Small intestine (tissue), 7 donors: ENCODE data around the gene GABRG3. TPM values are rescaled to one million over a fixed set of nuclear protein-coding genes. Genes with fewer than 3 reads are reported as not detected.

ENCODE experiments used
- DNase-seq, 2 donors: peaks; one replicate each; pipeline versions ENCODE4 v3.0.0 to v3.0.0-alpha.2; 2013
- FAIRE-seq: peaks from 2 replicates; lab custom pipeline; 2012; peaks lifted over from hg19 to GRCh38; lab: Jason Lieb, UNC
- H3K27ac ChIP-seq, 3 donors: one replicate each; pipeline ENCODE4 v1.5.1; 2013; ENCODE audit warnings: low read length in 2 of 3, mild to moderate bottlenecking in 2 of 3, control low read depth in 1 of 3, inconsistent platforms in 1 of 3, low read depth in 1 of 3, moderate library complexity in 1 of 3
- H3K27me3 ChIP-seq, 3 donors: one replicate each; pipeline ENCODE4 v1.6.1; 2013; ENCODE audit warnings: low read length in 3 of 3, inconsistent platforms in 1 of 3; ENCODE audit not compliant: control insufficient read depth in 3 of 3, insufficient read depth in 3 of 3
- H3K36me3 ChIP-seq, 3 donors: one replicate each; pipeline ENCODE4 v1.6.1; 2013; ENCODE audit warnings: low read length in 3 of 3, inconsistent platforms in 1 of 3, low read depth in 1 of 3, mild to moderate bottlenecking in 1 of 3, moderate library complexity in 1 of 3; ENCODE audit not compliant: control insufficient read depth in 3 of 3, insufficient read depth in 2 of 3
- H3K4me1 ChIP-seq, 3 donors: one replicate each; pipeline ENCODE4 v1.6.1; 2013; ENCODE audit warnings: low read length in 2 of 3, inconsistent platforms in 1 of 3, low read depth in 1 of 3, mild to moderate bottlenecking in 1 of 3, moderate library complexity in 1 of 3; ENCODE audit not compliant: control insufficient read depth in 3 of 3, insufficient read depth in 2 of 3
- H3K4me3 ChIP-seq, 3 donors: one replicate each; pipeline ENCODE4 v1.5.1; 2013; ENCODE audit warnings: low read length in 3 of 3, control low read depth in 1 of 3, inconsistent platforms in 1 of 3, low read depth in 1 of 3, mild to moderate bottlenecking in 1 of 3, moderate library complexity in 1 of 3
- H3K9me3 ChIP-seq, 2 donors: one replicate each; pipeline ENCODE4 v1.6.1; 2013; ENCODE audit warnings: low read depth in 1 of 2, low read length in 1 of 2; ENCODE audit not compliant: control insufficient read depth in 2 of 2, insufficient read depth in 1 of 2
- WGBS, 3 donors: extraction: QIAGEN DNeasy Blood & Tissue Kit; methylation state at CpG; one replicate each; pipeline ENCODE4 v1.1.7; 2013; 5-methylcytosine and 5-hydroxymethylcytosine counted together
- polyA plus RNA-seq, 4 donors: library from polyadenylated mRNA; stranded (reverse) in 3 of 4; unstranded in 1 of 4; fragments of 200-250 nt in 3 of 4; fragments of 120-200 nt in 1 of 4; gene quantifications; one replicate each; pipeline versions ENCODE4 v1.2.1 to v1.2.3, GENCODE V29; 2013
- donor health status: healthy with polysubstance abuse.
- donor health status: control.
- donor health status: control.
- donor health status: Bipolar disorder and iron deficiency.
- donor health status: healthy.

GABRG3 gene
- polyA plus RNA-seq, 4 donors: 0.41 TPM; not detected in 3

DNA sequence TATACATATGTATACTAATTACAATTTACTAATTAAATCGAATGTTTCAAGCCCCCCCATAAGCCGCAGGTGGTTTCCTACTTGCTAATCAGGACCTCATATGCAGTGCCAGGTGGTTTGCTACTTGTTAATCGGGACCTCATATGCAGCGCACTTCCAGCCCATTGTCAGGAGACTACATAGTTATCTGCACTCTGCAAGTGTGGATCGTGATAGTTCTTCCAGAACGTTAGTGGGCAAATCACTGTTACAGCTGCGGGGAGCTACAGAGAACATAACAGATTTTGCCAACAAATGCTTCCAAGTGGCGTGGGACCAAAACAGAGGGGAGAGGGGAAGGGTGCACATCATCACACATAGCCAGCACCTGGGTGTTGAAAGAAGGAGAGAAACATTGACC, 558.4 kb downstream of the GABRG3 start:
- DNase-seq: no peak
- H3K27me3 ChIP-seq: no peaks in the 10 kb centered on the region
- H3K4me3 ChIP-seq: no peak overlapping the region
- no peak for FAIRE-seq
- peaks cover 0 to 3% of the 10 kb centered on the region in 2 donors for H3K9me3 ChIP-seq
- no peak overlapping the region for H3K27ac ChIP-seq
- 80 to 82% (median 82%) methylated on average over 8 of the region's 8 CpGs for WGBS, 3 donors
- no peaks in the 10 kb centered on the region for H3K36me3 ChIP-seq
- H3K4me1 ChIP-seq: no peaks in the 10 kb centered on the region

DNA sequence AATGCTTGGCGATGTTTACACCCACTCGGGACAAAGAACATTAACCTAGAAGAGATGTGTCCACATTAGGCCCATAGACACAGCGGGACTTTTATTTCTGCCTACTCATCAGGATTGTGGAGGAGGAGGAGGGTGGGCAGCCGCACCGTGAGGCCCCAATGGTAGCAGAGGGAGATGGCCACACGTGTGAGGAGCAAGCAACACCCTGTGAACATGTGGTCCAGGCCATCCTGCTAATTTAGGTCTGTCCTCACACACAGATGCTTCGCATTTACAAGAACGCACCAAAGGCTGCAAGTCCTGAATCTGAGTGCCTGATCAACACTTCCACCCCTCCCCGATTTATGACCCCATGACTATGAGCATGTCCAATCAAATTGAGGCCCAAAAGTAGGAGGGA, 560.0 kb downstream of the GABRG3 start:
- H3K27me3 ChIP-seq: no peaks in the 10 kb centered on the region
- DNase-seq (no peak), FAIRE-seq (no peak)
- H3K4me1 ChIP-seq: no peaks in the 10 kb centered on the region
- H3K27ac ChIP-seq: no peak overlapping the region
- 82 to 86% (median 83%) methylated on average over 9 of the region's 9 CpGs for WGBS, 3 donors
- H3K9me3 ChIP-seq: peaks cover 0 to 2% of the 10 kb centered on the region in 2 donors
- no peaks in the 10 kb centered on the region for H3K36me3 ChIP-seq
- H3K4me3 ChIP-seq: no peak overlapping the region

DNA sequence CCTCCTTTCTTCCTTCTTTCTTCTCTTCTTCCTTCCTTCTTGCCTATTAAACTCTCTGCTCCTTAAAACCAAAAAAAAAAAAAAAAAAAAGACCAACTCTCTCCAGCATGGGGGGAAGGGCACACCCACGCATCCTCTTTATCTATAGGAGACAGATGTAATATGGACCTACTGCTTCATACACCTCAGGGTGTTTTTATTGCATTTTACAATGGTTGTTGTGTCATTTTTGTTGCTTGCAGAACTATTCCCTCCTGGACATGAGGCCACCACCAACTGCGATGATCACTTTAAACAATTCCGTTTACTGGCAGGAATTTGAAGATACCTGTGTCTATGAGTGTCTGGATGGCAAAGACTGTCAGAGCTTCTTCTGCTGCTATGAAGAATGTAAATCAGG, 561.4 kb downstream of the GABRG3 start:
- Histone ChIP-seq H3K9me3 (no peaks in the 10 kb centered on the region), H3K27me3 (no peaks in the 10 kb centered on the region), H3K4me1 (no peaks in the 10 kb centered on the region), H3K4me3 (no peak overlapping the region), H3K27ac (no peak overlapping the region), H3K36me3 (no peaks in the 10 kb centered on the region)
- DNase-seq: no peak
- FAIRE-seq: no peak
- 78 to 88% (median 80%) methylated on average over 3 of the region's 3 CpGs for WGBS, 3 donors

DNA sequence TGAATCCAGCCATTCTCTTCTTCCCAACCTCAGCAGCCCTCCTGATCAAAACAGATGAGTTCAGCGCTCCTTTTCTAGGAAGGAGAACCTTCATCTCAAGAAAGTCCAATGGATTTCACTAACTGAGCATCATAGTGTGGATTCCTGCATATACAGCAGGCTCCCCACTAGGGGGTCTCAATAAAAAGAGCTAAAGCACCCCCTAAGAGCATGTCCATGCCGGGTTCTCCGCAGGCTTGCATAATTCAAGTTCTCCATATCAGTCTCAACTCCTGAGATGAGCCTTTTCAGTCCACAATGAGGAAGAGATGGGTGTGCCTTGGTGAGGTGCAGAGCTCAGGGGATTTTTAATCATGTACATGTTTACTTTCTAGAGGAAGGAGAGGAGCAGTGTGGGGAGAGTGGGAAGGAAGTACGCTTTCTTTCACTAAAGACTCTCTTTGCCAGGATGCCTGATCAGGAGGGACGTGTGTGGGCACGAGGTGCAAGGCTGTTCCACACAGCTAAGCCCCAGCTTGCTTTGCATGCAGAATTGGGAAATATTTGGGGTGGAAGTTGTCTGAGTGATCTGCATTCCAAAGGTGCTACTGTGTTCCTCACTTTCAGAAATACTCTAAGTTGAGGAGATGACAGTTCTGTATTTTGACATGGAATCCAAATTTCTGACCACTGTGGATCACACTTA, 564.6 kb downstream of the GABRG3 start:
- H3K4me3 ChIP-seq: no peak overlapping the region
- no peaks in the 10 kb centered on the region for H3K9me3 ChIP-seq
- no peaks in the 10 kb centered on the region for H3K4me1 ChIP-seq
- no peaks in the 10 kb centered on the region for H3K27me3 ChIP-seq
- H3K36me3 ChIP-seq: no peaks in the 10 kb centered on the region
- no peak overlapping the region for H3K27ac ChIP-seq
- FAIRE-seq (no peak), DNase-seq (no peak)
- 70 to 78% (median 74%) methylated on average over 6 of the region's 6 CpGs for WGBS, 3 donors

DNA sequence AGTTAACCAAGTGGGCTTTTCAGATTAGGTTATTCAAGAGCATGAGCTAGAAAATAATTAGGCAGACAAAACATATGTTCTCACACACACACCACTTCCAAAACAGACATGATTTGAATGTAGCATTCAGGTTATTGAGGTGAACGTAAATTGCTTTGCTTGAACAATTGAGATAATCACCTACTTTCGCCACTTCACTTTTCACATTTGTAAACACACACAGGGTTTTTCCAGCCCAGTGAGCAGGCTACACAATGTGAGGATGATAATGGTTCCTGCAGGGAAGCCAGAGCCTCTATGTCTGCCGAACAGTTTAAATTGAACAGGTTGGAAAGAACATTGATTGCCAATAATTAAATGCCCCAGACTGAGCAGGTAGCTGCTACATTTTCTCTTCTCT, 567.3 kb downstream of the GABRG3 start:
- H3K27me3 ChIP-seq: no peaks in the 10 kb centered on the region
- no peak overlapping the region for H3K4me3 ChIP-seq
- H3K4me1 ChIP-seq: no peaks in the 10 kb centered on the region
- DNase-seq (no peak), FAIRE-seq (no peak)
- WGBS, 3 donors: 60 to 68% (median 64%) methylated on average over 3 of the region's 3 CpGs
- H3K36me3 ChIP-seq: no peaks in the 10 kb centered on the region
- no peak overlapping the region for H3K27ac ChIP-seq
- H3K9me3 ChIP-seq: peaks cover 0 to 5% of the 10 kb centered on the region in 2 donors

DNA sequence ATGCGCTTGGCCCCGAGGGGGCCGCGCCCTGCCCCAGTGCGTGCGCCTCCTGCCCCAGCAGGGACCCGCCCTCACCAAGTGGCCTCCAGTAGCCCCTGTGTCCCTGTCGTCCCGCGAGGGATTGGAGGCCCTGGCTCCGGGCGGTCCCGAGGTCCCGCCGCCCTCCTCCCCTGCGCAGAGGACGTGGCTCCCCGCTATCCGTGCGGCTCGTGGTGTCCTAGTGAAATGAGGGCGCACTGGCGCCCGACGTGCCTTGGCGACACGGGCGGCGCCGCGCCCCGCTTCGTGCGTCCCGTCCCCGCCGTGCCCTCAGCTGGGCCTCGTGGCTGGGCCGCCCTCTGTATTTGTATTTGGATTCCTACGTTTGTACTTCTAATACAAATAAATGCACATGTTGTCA, 570.6 kb downstream of the GABRG3 start:
- Histone ChIP-seq H3K27me3 (no peaks in the 10 kb centered on the region), H3K36me3 (no peaks in the 10 kb centered on the region), H3K4me1 (no peaks in the 10 kb centered on the region), H3K27ac (no peak overlapping the region), H3K9me3 (peaks cover 0 to 5% of the 10 kb centered on the region in 2 donors), H3K4me3 (no peak overlapping the region)
- DNase-seq (no peak), FAIRE-seq (no peak)
- 96 to 97% (median 96%) methylated on average over 33 to 40 of the region's 40 CpGs for WGBS, 3 donors

DNA sequence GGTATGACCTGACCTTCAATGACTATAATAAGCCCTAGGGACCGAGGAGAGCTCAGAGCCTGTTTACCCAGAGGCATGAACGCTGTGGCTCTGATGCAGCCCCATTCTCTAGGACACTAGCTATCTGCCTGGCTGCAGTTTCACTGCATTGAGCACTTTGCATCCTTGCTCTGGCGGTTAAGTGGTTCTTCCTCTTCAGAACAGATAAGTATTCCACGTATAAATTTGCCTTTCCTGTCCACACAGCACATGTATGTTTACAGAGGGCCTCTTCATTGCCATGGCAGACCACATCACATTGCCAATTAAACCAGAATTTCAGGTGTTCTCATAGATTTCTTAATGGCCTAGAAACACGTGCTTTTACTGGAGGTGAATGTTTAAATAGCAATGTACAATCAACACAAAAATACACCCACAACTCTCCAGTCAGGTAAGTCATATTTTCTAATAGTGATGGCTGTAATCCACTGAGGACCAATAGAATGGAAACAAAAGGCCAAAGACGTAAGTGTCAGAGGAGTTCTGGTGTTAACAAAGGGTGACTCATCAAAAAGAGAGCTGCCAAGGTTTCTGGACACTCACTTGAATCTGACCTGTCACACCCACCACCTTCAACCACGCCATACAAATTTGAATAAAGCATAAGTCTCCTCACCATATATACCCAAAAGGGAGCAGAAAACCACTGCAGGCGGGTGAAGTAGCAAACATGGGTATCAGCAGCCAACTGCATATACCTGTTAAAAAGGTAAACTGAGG, 574.7 kb downstream of the GABRG3 start:
- H3K4me1 ChIP-seq: no peaks in the 10 kb centered on the region
- FAIRE-seq: no peak
- peaks cover 0 to 5% of the 10 kb centered on the region in 2 donors for H3K9me3 ChIP-seq
- DNase-seq: no peak
- 57 to 64% (median 61%) methylated on average over 8 of the region's 8 CpGs for WGBS, 3 donors
- no peak overlapping the region for H3K27ac ChIP-seq
- H3K4me3 ChIP-seq: no peak overlapping the region
- H3K27me3 ChIP-seq: no peaks in the 10 kb centered on the region
- no peaks in the 10 kb centered on the region for H3K36me3 ChIP-seq

DNA sequence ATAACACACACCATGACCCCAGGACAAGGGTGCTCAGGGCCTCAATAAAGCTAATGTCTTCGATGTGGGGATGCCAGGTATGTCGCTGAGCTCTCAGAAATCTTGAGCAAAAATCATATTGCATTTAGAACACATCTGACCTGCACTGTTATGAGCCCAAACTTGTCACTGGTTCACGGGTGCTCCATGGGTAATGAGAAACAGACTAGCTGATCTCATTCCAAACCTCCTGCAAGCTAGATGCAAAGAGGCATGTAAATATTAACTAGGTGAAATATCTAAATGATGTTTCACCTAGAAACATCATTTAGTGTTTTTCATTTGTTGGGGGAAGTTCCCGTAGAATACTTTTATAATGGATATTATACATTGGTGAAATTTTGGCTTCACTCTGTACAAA, 578.8 kb downstream of the GABRG3 start:
- H3K27ac ChIP-seq: no peak overlapping the region
- 44 to 65% (median 54%) methylated on average over 4 of the region's 4 CpGs for WGBS, 3 donors
- H3K4me1 ChIP-seq: no peaks in the 10 kb centered on the region
- no peaks in the 10 kb centered on the region for H3K9me3 ChIP-seq
- DNase-seq: no peak
- FAIRE-seq: no peak
- H3K36me3 ChIP-seq: no peaks in the 10 kb centered on the region
- no peaks in the 10 kb centered on the region for H3K27me3 ChIP-seq
- no peak overlapping the region for H3K4me3 ChIP-seq
